ENCODE results near the gene PDLIM7. TPM values are rescaled to one million over a fixed set of nuclear protein-coding genes. Genes with fewer than 3 reads are reported as not detected.

Gene PDLIM7
- polyA plus RNA-seq, 1 of the 3 experiments (the other 2 are of a cell fraction) = 206 TPM

DNA sequence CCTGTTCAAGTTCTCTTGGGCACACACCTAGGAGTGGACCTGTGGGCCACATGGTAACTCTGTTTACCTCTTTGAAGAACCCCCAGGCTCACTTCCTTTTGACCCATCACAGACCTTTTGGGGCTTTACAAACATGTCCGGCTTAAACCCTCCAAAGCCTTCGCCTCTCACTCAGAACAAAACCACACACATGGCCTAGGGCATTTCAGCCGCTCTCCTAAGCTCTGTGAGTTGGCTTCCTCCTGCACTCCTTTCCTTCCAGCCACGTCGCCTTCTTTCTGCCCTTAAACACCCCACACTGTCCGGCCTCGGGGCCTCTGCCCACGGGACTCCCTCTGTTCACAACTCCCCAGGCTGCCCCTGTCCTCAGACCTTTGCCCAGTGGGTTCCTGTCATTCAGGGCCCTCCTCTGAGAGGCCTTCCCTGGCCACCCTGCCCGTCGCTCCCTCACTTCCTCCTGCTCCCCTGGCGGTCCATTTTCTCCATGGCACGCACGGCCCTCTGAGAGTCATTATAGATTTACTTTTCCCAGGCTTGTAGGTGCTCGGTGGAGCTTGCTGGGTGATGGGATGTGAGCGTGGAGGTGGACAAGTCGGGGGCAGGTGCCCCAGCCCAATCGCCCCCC lies 10.3 kb upstream of the PDLIM7 start:
- no peak overlapping the region for H3K27ac ChIP-seq (ENCODE audit: low read depth in 2 of 2, low read length in 1 of 2)
- no peak for DNase-seq
- H3K79me2 ChIP-seq (ENCODE audit: insufficient read depth) = no peaks in the 10 kb centered on the region
- peaks cover 0 to 26% of the 10 kb centered on the region in 2 experiments for H3K36me3 ChIP-seq (replicated peaks in 1 of 2; ENCODE audit: control insufficient read depth in 1 of 2, insufficient read depth in 2 of 2, low read length in 1 of 2)
- no peak overlapping the region for H3K9ac ChIP-seq
- no peak overlapping the region for H3K4me3 ChIP-seq (ENCODE audit: low read depth in 2 of 2, low read length in 1 of 2)
- H2AFZ ChIP-seq (ENCODE audit: low read depth) = no peak overlapping the region
- H3K4me2 ChIP-seq = no peak overlapping the region
- TF ChIP-seq ELF1 (IDR thresholded peaks at IDR 0.05) = no peak
- no peak for TF ChIP-seq CTCF (IDR thresholded peaks at IDR 0.05)
- TF ChIP-seq SIN3A (IDR thresholded peaks at IDR 0.05; ENCODE audit: borderline replicate concordance, low read depth, low read length) = no peak
- no peak for TF ChIP-seq RCOR1 (IDR thresholded peaks at IDR 0.05; ENCODE audit: low read length)
- no peak for TF ChIP-seq MEF2A (IDR thresholded peaks at IDR 0.05; ENCODE audit: borderline replicate concordance, low read depth)
- TF ChIP-seq FOXJ3 (CRISPR knock-in tag; IDR thresholded peaks at IDR 0.05) = no peak
- no peak for TF ChIP-seq FOSL2 (IDR thresholded peaks at IDR 0.05; ENCODE audit: borderline replicate concordance, low read depth)
- H3K27me3 ChIP-seq (ENCODE audit: insufficient read depth) = no peaks in the 10 kb centered on the region
- H3K9me3 ChIP-seq = no peaks in the 10 kb centered on the region
- no peaks in the 10 kb centered on the region for H3F3A ChIP-seq (replicated peaks; ENCODE audit: insufficient read depth)
- POLR2A ChIA-PET = interaction anchor here (0.6 kb wide), 1 partner anchor 11 kb away, joined by 3 read pairs; no protein-coding TSS in a partner anchor
- no peaks in the 10 kb centered on the region for H3K9me2 ChIP-seq
- no peaks in the 10 kb centered on the region for H3K4me1 ChIP-seq (ENCODE audit: control insufficient read depth in 1 of 2, insufficient read depth in 2 of 2, low read depth in 1 of 2, low read length in 1 of 2)
- 91% methylated on average over 16 of the region's 17 CpGs for WGBS (ENCODE audit: low lambda C conversion rate)
- H4K20me1 ChIP-seq (ENCODE audit: insufficient read depth) = no peaks in the 10 kb centered on the region
- CTCF ChIA-PET = interaction anchor here (1.0 to 15.9 kb wide), 4 partner anchors 49 to 104 kb away, joined by 3 to 228 read pairs (median 56); partner anchors contain the start of gene PRR7

DNA sequence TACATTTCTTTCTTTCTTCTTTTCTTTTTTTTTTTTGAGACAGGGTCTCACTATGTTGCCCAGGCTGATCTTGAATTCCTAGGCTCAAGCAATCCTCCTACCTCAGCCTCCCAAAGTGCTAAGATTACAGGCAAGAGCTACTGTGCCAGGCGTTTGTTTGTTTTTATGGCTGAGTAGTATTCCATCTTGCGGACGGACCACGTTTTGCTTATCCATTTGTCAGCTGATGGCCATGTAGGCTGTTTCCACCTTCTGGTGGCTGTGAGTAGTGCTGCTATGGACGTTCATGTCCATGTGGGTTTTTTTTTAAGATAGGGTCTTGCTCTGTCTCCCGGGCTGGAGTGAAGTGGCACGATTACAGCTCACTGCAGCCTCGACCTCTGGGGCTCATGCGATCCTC lies 9.8 kb upstream of the PDLIM7 start:
- no peak for DNase-seq
- ChIA-PET POLR2A (interaction anchor here (0.6 kb wide), 1 partner anchor 12 kb away, joined by 3 read pairs; no protein-coding TSS in a partner anchor), CTCF (interaction anchor here (1.0 to 15.9 kb wide), 4 partner anchors 49 to 104 kb away, joined by 3 to 228 read pairs (median 56); partner anchors contain the start of gene PRR7)

More for the DNA sequence above, 9.8 kb upstream of the PDLIM7 start:
- Histone ChIP-seq H3K79me2 (ENCODE audit: insufficient read depth) (no peaks in the 10 kb centered on the region), H4K20me1 (ENCODE audit: insufficient read depth) (no peaks in the 10 kb centered on the region), H3K9me2 (no peaks in the 10 kb centered on the region), H3K4me2 (no peak overlapping the region), H2AFZ (ENCODE audit: low read depth) (no peak overlapping the region), H3K36me3 (replicated peaks in 1 of 2; ENCODE audit: control insufficient read depth in 1 of 2, insufficient read depth in 2 of 2, low read length in 1 of 2) (peaks cover 0 to 20% of the 10 kb centered on the region in 2 experiments), H3K9me3 (no peaks in the 10 kb centered on the region), H3K27ac (ENCODE audit: low read depth in 2 of 2, low read length in 1 of 2) (no peak overlapping the region), H3F3A (replicated peaks; ENCODE audit: insufficient read depth) (no peaks in the 10 kb centered on the region), H3K27me3 (ENCODE audit: insufficient read depth) (no peaks in the 10 kb centered on the region), H3K9ac (no peak overlapping the region), H3K4me3 (ENCODE audit: low read depth in 2 of 2, low read length in 1 of 2) (no peak overlapping the region), H3K4me1 (ENCODE audit: control insufficient read depth in 1 of 2, insufficient read depth in 2 of 2, low read depth in 1 of 2, low read length in 1 of 2) (no peaks in the 10 kb centered on the region)
- WGBS (ENCODE audit: low lambda C conversion rate) = 92% methylated on average over 9 of the region's 9 CpGs
- TF ChIP-seq CTCF (IDR thresholded peaks at IDR 0.05) (peak; percentile 37), FOXJ3 (CRISPR knock-in tag; IDR thresholded peaks at IDR 0.05) (no peak)
